Large intestine (tissue), 3 donors: ENCODE data around the gene BFSP1. TPM values are rescaled to one million over a fixed set of nuclear protein-coding genes. Genes with fewer than 3 reads are reported as not detected.

Experiments
- DNase-seq, 2 donors: peaks; one replicate each; pipeline versions ENCODE4 v3.0.0 to v3.0.0-alpha.2; 2013
- H3K27ac ChIP-seq: one replicate; pipeline ENCODE4 v1.5.1; 2013; ENCODE audit warnings: low read length
- H3K27me3 ChIP-seq: 2 replicates; pipeline ENCODE4 v1.6.1; 2013; ENCODE audit warnings: low read length; ENCODE audit not compliant: control insufficient read depth, insufficient read depth
- H3K36me3 ChIP-seq: 2 replicates; pipeline ENCODE4 v1.6.1; 2013; ENCODE audit warnings: low read length; ENCODE audit not compliant: control insufficient read depth, insufficient read depth
- H3K4me1 ChIP-seq: one replicate; pipeline ENCODE4 v1.6.1; 2013; ENCODE audit warnings: low read length; ENCODE audit not compliant: control insufficient read depth, insufficient read depth
- H3K4me3 ChIP-seq: one replicate; pipeline ENCODE4 v1.5.1; 2013; ENCODE audit warnings: low read length
- H3K9me3 ChIP-seq: one replicate; pipeline ENCODE4 v1.6.1; 2013; ENCODE audit warnings: mild to moderate bottlenecking, low read depth, low read length, moderate library complexity; ENCODE audit not compliant: control insufficient read depth
- WGBS: methylation state at CpG from one replicate; pipeline ENCODE4 v1.1.5; 2013; ENCODE audit warnings: low lambda C conversion rate; ENCODE audit not compliant: insufficient coverage; 5-methylcytosine and 5-hydroxymethylcytosine counted together
- polyA plus RNA-seq: library from polyadenylated mRNA; unstranded; fragments of 120-200 nt; gene quantifications from one replicate; pipeline ENCODE4 v1.2.1, GENCODE V29; 2013

BFSP1 gene
- polyA plus RNA-seq, 1 donor = 1.1 TPM

- no CpG with 5 or more reads among the region's 9 CpGs for WGBS
- H3K27ac ChIP-seq = no peak overlapping the region
- peaks cover 2% of the 10 kb centered on the region for H3K27me3 ChIP-seq
- DNase-seq = no peak
- H3K36me3 ChIP-seq = no peaks in the 10 kb centered on the region
- H3K9me3 ChIP-seq = no peaks in the 10 kb centered on the region
- H3K4me3 ChIP-seq = no peak overlapping the region
- no peaks in the 10 kb centered on the region for H3K4me1 ChIP-seq
Observed at GRCh38 chr20:17488916-17489600, 42.1 kb downstream of the BFSP1 start.

DNA sequence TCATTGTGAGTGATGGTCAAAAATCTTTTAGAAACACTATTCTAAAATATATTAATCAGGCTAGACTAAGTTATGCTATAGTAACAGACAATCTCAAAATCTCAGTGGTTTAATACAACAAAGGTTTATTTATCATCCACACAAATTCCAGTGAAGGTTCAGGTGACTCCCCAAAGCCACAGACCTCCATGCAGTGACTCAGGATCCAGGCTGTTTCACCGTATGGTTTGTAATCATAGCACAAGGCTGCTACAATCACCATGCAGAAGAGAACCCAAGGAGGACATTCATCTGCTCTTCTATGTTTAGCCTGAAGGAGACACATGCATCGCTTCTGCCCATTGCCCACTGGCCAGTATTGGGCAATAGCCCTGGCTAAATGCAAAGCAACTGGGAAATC is 46.2 kb downstream of the BFSP1 start:
- DNase-seq = no peak
- Histone ChIP-seq H3K4me3 (no peak overlapping the region), H3K36me3 (no peaks in the 10 kb centered on the region), H3K27ac (no peak overlapping the region), H3K4me1 (no peaks in the 10 kb centered on the region), H3K27me3 (peaks cover 5% of the 10 kb centered on the region), H3K9me3 (no peaks in the 10 kb centered on the region)
- WGBS = no CpG with 5 or more reads among the region's 2 CpGs

DNA sequence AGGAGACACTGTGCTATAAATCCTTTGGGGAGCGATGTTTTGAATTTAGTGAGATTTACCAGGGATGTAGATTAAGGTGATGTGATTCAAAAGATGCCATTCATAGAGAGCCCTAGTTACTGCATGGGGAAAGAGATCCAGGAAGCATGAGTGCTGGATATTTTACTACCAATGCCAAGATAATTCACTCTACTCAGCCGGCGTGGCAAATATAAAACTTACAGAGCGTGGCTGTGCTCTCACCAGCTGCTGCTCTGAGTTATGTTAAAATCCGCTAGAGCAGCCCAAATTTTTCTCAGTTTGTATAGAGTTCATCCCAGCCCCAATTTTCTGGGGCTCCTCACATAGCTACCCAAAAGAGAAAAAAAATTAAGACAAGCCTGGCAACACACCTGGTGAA is 48.6 kb downstream of the BFSP1 start:
- no peaks in the 10 kb centered on the region for H3K36me3 ChIP-seq
- H3K27ac ChIP-seq = no peak overlapping the region
- H3K4me3 ChIP-seq = no peak overlapping the region
- no peaks in the 10 kb centered on the region for H3K9me3 ChIP-seq
- no CpG with 5 or more reads among the region's 5 CpGs for WGBS
- DNase-seq = no peak
- no peaks in the 10 kb centered on the region for H3K4me1 ChIP-seq
- H3K27me3 ChIP-seq = peaks cover 5% of the 10 kb centered on the region

DNA sequence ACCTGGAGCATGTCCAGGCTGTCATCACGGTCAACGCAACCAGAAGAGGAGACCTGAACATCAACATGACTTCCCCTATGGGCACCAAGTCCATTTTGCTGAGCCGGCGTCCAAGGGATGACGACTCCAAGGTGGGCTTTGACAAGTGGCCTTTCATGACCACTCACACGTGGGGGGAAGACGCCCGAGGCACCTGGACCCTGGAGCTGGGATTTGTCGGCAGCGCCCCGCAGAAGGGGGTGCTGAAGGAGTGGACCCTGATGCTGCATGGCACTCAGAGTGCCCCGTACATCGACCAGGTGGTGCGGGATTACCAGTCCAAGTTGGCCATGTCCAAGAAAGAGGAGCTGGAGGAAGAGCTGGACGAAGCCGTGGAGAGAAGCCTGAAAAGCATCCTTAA is 49.5 kb downstream of the BFSP1 start:
- Histone ChIP-seq H3K27ac (no peak overlapping the region), H3K36me3 (no peaks in the 10 kb centered on the region), H3K4me1 (no peaks in the 10 kb centered on the region), H3K9me3 (no peaks in the 10 kb centered on the region), H3K27me3 (peaks cover 3% of the 10 kb centered on the region), H3K4me3 (no peak overlapping the region)
- no peak for DNase-seq
- no CpG with 5 or more reads among the region's 16 CpGs for whole genome bisulfite sequencing

- no peaks in the 10 kb centered on the region for H3K9me3 ChIP-seq
- no peaks in the 10 kb centered on the region for H3K4me1 ChIP-seq
- no peaks in the 10 kb centered on the region for H3K36me3 ChIP-seq
- no peak for DNase-seq
- H3K27ac ChIP-seq = no peak overlapping the region
- no CpG with 5 or more reads among the region's 11 CpGs for WGBS
- H3K27me3 ChIP-seq = peaks cover 3% of the 10 kb centered on the region
- H3K4me3 ChIP-seq = no peak overlapping the region
Observed at GRCh38 chr20:17480696-17481095, 50.5 kb downstream of the BFSP1 start.

DNA sequence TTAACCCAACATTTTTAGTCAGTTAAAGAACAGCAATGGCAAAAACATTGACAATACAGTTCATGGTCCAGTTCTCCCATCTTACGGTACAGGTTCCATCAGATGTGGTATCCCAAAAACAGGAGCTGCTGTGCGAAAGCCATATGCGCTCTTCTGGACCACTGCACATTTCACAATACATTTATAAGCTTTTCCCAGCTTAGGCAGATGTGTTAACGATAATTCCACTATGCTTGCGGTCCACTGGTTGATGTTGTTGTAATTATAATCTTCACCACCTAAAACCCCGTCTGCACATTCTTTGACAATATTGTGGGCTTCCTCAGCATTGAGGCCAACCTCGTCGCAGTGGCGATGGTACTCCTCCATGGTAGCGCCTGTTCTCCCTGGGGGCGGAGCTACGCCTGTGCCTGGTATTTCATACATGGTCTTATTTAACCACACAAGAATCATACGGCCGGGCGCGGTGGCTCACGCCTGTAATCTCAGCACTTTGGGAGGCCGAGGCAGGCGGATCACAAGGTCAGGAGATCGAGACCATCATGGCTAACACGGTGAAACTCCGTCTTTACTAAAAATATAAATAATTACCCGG is 52.0 kb downstream of the BFSP1 start:
- DNase-seq = no peak
- no peaks in the 10 kb centered on the region for H3K36me3 ChIP-seq
- WGBS = no CpG with 5 or more reads among the region's 23 CpGs
- H3K9me3 ChIP-seq = no peaks in the 10 kb centered on the region
- H3K27ac ChIP-seq = no peak overlapping the region
- no peaks in the 10 kb centered on the region for H3K4me1 ChIP-seq
- peaks cover 3% of the 10 kb centered on the region for H3K27me3 ChIP-seq
- no peak overlapping the region for H3K4me3 ChIP-seq

DNA sequence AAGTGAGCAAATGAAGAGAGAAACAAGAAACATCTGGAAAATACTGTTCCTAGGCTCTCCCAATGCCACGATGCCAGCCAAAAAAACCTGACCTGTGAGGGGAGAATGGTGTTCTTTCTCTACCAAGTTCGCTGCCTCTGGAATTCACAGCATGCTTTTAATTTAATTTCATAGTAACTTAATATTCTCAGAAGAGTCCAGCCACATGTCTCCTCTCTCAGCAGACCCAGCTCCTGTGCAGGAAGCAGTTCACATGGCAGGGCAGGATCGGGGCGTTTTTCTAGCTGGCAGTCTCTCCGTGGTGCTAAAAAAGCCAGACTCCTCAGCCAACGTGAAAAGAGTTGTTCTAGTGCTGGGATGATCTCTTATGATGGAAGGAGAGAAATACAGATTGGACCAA is 57.5 kb downstream of the BFSP1 start:
- Histone ChIP-seq H3K27me3 (no peaks in the 10 kb centered on the region), H3K4me1 (no peaks in the 10 kb centered on the region), H3K4me3 (no peak overlapping the region), H3K36me3 (no peaks in the 10 kb centered on the region), H3K27ac (no peak overlapping the region), H3K9me3 (no peaks in the 10 kb centered on the region)
- DNase-seq = no peak
- no CpG with 5 or more reads among the region's 6 CpGs for WGBS

- H3K4me1 ChIP-seq = no peaks in the 10 kb centered on the region
- H3K4me3 ChIP-seq = no peak overlapping the region
- WGBS = no CpG with 5 or more reads among the region's 10 CpGs
- H3K9me3 ChIP-seq = no peaks in the 10 kb centered on the region
- no peak overlapping the region for H3K27ac ChIP-seq
- H3K36me3 ChIP-seq = no peaks in the 10 kb centered on the region
- H3K27me3 ChIP-seq = no peaks in the 10 kb centered on the region
- DNase-seq = no peak
Observed at GRCh38 chr20:17471606-17472187, 59.5 kb downstream of the BFSP1 start.

- Histone ChIP-seq H3K4me3 (no peak overlapping the region), H3K4me1 (no peaks in the 10 kb centered on the region), H3K27me3 (no peaks in the 10 kb centered on the region), H3K27ac (no peak overlapping the region), H3K36me3 (no peaks in the 10 kb centered on the region), H3K9me3 (no peaks in the 10 kb centered on the region)
- DNase-seq = no peak
- WGBS = 85% methylated on average over 4 of the region's 9 CpGs
Observed at GRCh38 chr20:17470973-17471372, 60.2 kb downstream of the BFSP1 start.

DNA sequence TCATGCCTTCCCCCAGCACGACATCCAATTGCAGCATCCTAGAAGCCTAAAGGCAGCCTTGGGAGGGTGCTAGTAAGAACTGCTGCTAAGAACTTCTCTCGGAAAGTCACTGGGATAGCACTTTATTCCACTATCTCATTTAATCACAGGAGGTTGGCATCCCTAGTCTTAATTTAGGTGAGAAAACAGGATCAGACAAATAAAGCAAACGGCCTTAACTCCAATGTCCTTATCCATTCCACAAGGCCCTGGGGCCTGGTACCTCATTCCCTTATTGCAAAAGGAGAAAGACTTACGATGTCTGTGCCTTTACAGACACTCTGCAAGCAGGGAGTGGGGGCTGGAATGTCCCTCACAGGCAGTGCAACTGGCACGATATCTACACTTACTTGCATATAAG is 60.7 kb downstream of the BFSP1 start:
- no peak for DNase-seq
- no peaks in the 10 kb centered on the region for H3K27me3 ChIP-seq
- 83% methylated on average over 1 of the region's 5 CpGs for WGBS
- H3K4me3 ChIP-seq = no peak overlapping the region
- H3K27ac ChIP-seq = no peak overlapping the region
- H3K4me1 ChIP-seq = no peaks in the 10 kb centered on the region
- no peaks in the 10 kb centered on the region for H3K9me3 ChIP-seq
- H3K36me3 ChIP-seq = no peaks in the 10 kb centered on the region
